Measurements from ENCODE around the gene RPTOR.

- TF ChIP-seq CTCF (IDR thresholded peaks at IDR 0.05; ENCODE audit: insufficient read depth, low read depth, low read length) (no peak), EZH2 (IDR thresholded peaks at IDR 0.05; ENCODE audit: insufficient read depth, low read length) (no peak)
Measured at GRCh38 chr17:80689129-80689619, 144.5 kb downstream of the RPTOR start.
